Upper lobe of left lung (tissue), 4 donors: ENCODE results near the gene LRRC52.

ENCODE experiments used
- POLR2A ChIP-seq, 4 donors: fragments of 450-650 bp; IDR thresholded peaks; one replicate each; pipeline ENCODE4 v1.5.1; 2016 to 2017; ENCODE audit warnings: antibody characterized with exemption in 4 of 4, mild to moderate bottlenecking in 2 of 4
- POLR2AphosphoS5 ChIP-seq, 2 donors: sonication (generic); formaldehyde crosslinking; IDR thresholded peaks; one replicate each; pipeline ENCODE4 v1.5.1; 2017; ENCODE audit warnings: antibody characterized with exemption in 2 of 2
- TF ChIP-seq, protein P1 (sequence below), 6 experiments: fragments of 450-650 bp in 4 of 6; fragments of 200-600 bp in 2 of 6; sonication (generic) in 2 of 6; IDR thresholded peaks; one replicate each; pipeline ENCODE4 v1.5.1; 2016 to 2019; ENCODE audit warnings: antibody characterized with exemption in 6 of 6

DNA sequence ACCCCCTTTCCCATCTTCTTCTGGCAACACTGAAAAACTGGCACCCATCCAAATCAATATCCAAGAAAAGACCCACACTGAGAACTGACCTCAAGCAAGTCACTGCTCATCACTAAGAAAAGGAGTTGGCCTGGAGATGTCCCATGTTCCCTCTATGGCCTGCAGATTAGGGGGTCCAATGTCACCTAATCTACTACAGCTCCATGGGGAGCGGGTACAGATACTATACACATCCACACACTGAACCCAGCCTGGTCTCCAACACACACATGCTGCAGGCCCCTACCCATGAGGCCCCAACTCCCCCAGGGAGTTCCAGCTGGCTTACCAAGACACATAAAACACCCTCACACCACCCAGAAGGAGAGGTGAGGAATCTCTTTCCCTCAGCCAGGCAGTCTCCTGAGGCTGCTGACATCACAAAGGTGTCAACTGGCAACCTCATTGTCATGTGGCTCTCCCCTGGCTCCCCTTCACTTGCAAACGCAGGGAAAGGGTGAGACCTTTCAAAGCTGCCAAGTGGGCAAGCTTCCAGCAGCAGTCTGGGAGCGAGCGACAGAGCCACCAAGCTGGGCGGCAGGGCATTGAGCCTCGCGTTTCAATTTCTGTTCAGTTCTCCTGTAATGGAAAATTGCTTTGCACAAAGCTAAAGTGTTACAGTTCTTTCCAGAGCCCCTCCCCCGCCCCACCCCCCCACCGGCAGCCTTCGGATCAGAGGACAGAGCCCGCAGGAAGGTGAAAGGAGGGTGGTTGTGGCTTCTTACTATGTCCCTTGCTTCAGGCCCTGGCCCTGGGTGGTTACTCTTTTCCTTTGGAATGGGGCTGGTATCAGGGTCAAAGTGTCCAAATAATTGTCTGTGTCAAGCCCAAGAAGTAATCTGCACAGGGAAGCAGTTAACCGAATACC, at the start of gene LRRC52:
- TF ChIP-seq, protein P1, sequence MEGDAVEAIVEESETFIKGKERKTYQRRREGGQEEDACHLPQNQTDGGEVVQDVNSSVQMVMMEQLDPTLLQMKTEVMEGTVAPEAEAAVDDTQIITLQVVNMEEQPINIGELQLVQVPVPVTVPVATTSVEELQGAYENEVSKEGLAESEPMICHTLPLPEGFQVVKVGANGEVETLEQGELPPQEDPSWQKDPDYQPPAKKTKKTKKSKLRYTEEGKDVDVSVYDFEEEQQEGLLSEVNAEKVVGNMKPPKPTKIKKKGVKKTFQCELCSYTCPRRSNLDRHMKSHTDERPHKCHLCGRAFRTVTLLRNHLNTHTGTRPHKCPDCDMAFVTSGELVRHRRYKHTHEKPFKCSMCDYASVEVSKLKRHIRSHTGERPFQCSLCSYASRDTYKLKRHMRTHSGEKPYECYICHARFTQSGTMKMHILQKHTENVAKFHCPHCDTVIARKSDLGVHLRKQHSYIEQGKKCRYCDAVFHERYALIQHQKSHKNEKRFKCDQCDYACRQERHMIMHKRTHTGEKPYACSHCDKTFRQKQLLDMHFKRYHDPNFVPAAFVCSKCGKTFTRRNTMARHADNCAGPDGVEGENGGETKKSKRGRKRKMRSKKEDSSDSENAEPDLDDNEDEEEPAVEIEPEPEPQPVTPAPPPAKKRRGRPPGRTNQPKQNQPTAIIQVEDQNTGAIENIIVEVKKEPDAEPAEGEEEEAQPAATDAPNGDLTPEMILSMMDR (IDR thresholded peaks at IDR 0.05), result no peak
- TF ChIP-seq POLR2AphosphoS5 (IDR thresholded peaks at IDR 0.05), result no peak
- no peak for TF ChIP-seq POLR2A (IDR thresholded peaks at IDR 0.05)
